IPS-18a (cell line): ENCODE measurements around the gene ZDHHC19.

Source experiments
- H3K27ac ChIP-seq: one replicate; pipeline ENCODE4 v1.5.1; 2013; ENCODE audit warnings: low read length
- H3K27me3 ChIP-seq: one replicate; pipeline ENCODE4 v1.6.1; 2013; ENCODE audit warnings: mild to moderate bottlenecking, low read length; ENCODE audit not compliant: control insufficient read depth, insufficient read depth
- H3K36me3 ChIP-seq: one replicate; pipeline ENCODE4 v1.6.1; 2013; ENCODE audit warnings: low read depth, low read length; ENCODE audit not compliant: control insufficient read depth
- H3K4me1 ChIP-seq: one replicate; pipeline ENCODE4 v1.6.1; 2013; ENCODE audit warnings: low read depth, low read length; ENCODE audit not compliant: control insufficient read depth
- H3K4me3 ChIP-seq: one replicate; pipeline ENCODE4 v1.5.1; 2013; ENCODE audit warnings: low read length
- H3K9ac ChIP-seq: one replicate; pipeline ENCODE4 v1.6.1; 2013; ENCODE audit warnings: mild to moderate bottlenecking, low read length, moderate library complexity
- H3K9me3 ChIP-seq: one replicate; pipeline ENCODE4 v1.6.1; 2013; ENCODE audit warnings: low read depth, low read length; ENCODE audit not compliant: control insufficient read depth

ZDHHC19 gene

GRCh38 chr3:196237203-196237602 is 26.0 kb upstream of the ZDHHC19 start:
- H3K9ac ChIP-seq, result no peak overlapping the region
- H3K4me1 ChIP-seq, result no peaks in the 10 kb centered on the region
- H3K36me3 ChIP-seq, result peaks cover 13% of the 10 kb centered on the region

DNA sequence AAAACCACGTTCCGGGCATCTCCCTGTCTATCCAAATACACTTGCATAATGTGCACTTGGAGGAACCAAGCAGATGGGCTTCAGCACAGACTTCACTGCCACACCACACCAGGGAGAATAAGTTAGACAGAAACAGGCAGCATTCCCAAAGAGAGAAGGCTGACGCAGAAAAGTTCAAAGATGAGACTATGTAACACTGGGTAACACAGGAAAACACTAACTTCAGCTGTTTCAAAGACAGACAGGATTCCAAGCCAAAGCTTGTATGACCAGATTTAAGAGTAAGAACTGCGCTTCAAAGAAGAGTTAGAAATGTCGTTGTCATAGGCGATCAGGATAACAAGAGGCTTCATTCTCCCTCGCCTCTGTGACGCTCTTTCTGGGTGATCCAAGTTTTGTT is 25.0 kb upstream of the ZDHHC19 start:
- H3K4me1 ChIP-seq, result no peaks in the 10 kb centered on the region
- no peak overlapping the region for H3K9ac ChIP-seq
- peaks cover 5% of the 10 kb centered on the region for H3K36me3 ChIP-seq
- no peak overlapping the region for H3K27ac ChIP-seq
- H3K4me3 ChIP-seq, result no peak overlapping the region
- no peaks in the 10 kb centered on the region for H3K27me3 ChIP-seq
- no peaks in the 10 kb centered on the region for H3K9me3 ChIP-seq

More at GRCh38 chr3:196237203-196237602, 26.0 kb upstream of the ZDHHC19 start:
- H3K4me3 ChIP-seq, result no peak overlapping the region
- no peaks in the 10 kb centered on the region for H3K27me3 ChIP-seq
- no peak overlapping the region for H3K27ac ChIP-seq
- no peaks in the 10 kb centered on the region for H3K9me3 ChIP-seq

- H3K9me3 ChIP-seq, result no peaks in the 10 kb centered on the region
- no peak overlapping the region for H3K27ac ChIP-seq
- no peaks in the 10 kb centered on the region for H3K27me3 ChIP-seq
- H3K36me3 ChIP-seq, result peaks cover 9% of the 10 kb centered on the region
- H3K4me3 ChIP-seq, result no peak overlapping the region
- H3K9ac ChIP-seq, result no peak overlapping the region
- no peaks in the 10 kb centered on the region for H3K4me1 ChIP-seq
Observed at GRCh38 chr3:196235452-196236122, 24.4 kb upstream of the ZDHHC19 start.

DNA sequence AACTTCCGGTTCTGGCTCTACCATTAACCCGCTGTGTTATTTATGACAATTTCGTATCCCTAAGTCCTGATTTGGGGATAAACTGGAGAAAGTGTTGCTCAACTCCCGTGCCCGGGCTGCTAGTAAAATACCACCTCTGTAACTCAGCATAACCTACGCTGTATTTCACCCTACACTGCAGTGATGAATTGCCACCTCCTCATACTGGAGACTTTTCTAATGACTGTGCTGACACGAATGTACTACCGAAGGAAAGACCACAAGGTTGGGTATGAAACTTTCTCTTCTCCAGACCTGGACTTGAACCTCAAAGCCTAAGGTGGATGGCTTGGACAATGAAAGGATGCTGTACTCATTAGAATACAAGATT is 21.7 kb upstream of the ZDHHC19 start:
- Histone ChIP-seq H3K9me3 (no peaks in the 10 kb centered on the region), H3K4me3 (no peak overlapping the region), H3K27ac (no peak overlapping the region), H3K4me1 (no peaks in the 10 kb centered on the region), H3K27me3 (no peaks in the 10 kb centered on the region), H3K9ac (no peak overlapping the region), H3K36me3 (peaks cover 9% of the 10 kb centered on the region)

DNA sequence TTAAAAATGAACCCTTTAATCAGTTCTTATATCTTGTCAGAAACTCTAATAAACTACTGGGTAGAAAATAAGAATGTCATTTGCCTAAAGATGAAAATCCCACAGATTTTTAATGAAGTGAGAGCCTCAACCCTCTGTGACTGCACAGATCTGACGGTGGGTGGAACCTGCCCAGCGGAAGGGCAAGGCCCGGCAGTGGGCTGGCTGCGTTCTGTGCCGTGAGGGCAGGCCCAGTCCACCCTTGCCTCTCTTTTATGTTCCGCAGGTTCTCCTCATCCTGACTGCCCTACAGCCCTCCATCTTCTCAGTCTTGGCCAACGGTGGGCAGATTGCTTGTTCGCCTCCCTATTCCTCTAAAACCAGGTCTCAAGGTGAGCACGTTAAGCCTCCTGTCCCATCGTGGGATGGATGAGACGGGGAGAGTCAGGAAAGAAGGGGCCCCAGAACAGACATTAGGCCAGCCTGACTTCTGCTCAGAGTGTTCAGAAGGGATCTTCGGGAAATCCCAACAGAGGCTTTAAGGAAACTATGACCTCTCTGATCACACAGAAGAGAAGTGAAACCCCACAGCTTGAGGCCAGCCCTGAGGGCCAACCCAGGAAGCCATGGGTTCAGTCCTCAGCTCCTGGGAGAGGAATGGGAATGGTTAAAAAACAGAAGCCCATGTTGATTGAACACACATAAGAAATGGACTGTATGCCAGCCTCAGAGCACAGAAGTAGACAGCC is 21.1 kb upstream of the ZDHHC19 start:
- no peak overlapping the region for H3K4me3 ChIP-seq
- H3K27ac ChIP-seq, result no peak overlapping the region
- no peaks in the 10 kb centered on the region for H3K27me3 ChIP-seq
- no peaks in the 10 kb centered on the region for H3K4me1 ChIP-seq
- H3K9me3 ChIP-seq, result no peaks in the 10 kb centered on the region
- peaks cover 5% of the 10 kb centered on the region for H3K36me3 ChIP-seq
- H3K9ac ChIP-seq, result no peak overlapping the region

- Histone ChIP-seq H3K9ac (no peak overlapping the region), H3K36me3 (peaks cover 5% of the 10 kb centered on the region), H3K9me3 (no peaks in the 10 kb centered on the region), H3K27me3 (no peaks in the 10 kb centered on the region), H3K27ac (no peak overlapping the region), H3K4me3 (no peak overlapping the region), H3K4me1 (no peaks in the 10 kb centered on the region)
Observed at GRCh38 chr3:196227629-196228493, 16.7 kb upstream of the ZDHHC19 start.

- Histone ChIP-seq H3K27ac (no peak overlapping the region), H3K36me3 (peaks cover 5% of the 10 kb centered on the region), H3K27me3 (no peaks in the 10 kb centered on the region), H3K4me1 (no peaks in the 10 kb centered on the region), H3K4me3 (no peak overlapping the region), H3K9ac (no peak overlapping the region), H3K9me3 (no peaks in the 10 kb centered on the region)
Observed at GRCh38 chr3:196227121-196227561, 15.9 kb upstream of the ZDHHC19 start.

DNA sequence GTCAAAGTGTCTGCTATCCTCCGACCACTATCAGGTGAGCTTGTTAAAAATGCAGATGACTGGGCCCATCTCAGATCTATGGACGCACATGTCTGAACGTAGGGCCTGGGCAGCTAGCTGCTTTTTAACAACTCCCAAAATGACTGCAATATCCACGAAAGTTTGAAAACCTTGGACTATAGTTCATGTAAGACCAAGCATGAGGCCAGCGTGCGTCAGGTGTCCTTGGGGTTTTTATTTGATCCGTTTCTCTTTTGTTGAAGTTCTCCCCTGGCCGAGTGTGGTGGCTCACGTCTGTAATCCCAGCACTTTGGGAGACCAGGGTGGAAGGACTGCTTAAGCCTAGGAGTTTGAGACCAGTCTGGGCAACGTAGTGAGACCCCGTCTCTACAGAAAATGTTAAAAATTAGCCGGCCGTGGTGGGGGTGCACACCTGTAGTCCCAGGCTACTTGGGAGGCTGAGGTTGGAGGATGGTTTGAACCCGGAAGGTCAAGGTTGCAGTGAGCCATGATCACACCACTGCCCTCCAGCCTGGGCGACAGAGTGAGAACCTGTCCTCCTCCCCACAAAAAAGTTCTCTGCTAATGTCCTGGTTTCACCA is 14.7 kb upstream of the ZDHHC19 start:
- Histone ChIP-seq H3K9ac (no peak overlapping the region), H3K4me1 (no peaks in the 10 kb centered on the region), H3K9me3 (no peaks in the 10 kb centered on the region), H3K4me3 (no peak overlapping the region), H3K36me3 (peaks cover 1% of the 10 kb centered on the region), H3K27ac (no peak overlapping the region), H3K27me3 (no peaks in the 10 kb centered on the region)

DNA sequence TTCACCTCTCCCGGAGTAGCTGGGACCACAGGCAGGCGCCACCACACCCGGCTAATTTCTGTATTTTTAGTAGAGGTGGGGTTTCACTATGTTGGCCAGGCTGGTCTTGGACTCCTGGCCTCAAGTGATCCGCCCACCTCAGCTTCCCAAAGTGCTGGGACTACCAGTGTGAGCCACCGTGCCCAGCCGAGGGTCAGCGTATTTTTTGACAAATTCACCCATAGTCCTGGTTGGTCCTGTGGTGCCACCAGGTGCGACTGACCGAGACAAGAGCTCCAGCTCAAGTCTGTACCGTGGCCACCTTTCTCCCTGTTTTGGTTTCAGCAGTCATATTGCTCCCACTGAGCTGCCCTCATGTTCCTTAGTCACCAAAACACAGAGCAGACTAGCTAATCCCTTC is 13.9 kb upstream of the ZDHHC19 start:
- Histone ChIP-seq H3K27ac (no peak overlapping the region), H3K9me3 (no peaks in the 10 kb centered on the region), H3K4me1 (no peaks in the 10 kb centered on the region), H3K36me3 (no peaks in the 10 kb centered on the region), H3K4me3 (no peak overlapping the region), H3K27me3 (no peaks in the 10 kb centered on the region), H3K9ac (no peak overlapping the region)

DNA sequence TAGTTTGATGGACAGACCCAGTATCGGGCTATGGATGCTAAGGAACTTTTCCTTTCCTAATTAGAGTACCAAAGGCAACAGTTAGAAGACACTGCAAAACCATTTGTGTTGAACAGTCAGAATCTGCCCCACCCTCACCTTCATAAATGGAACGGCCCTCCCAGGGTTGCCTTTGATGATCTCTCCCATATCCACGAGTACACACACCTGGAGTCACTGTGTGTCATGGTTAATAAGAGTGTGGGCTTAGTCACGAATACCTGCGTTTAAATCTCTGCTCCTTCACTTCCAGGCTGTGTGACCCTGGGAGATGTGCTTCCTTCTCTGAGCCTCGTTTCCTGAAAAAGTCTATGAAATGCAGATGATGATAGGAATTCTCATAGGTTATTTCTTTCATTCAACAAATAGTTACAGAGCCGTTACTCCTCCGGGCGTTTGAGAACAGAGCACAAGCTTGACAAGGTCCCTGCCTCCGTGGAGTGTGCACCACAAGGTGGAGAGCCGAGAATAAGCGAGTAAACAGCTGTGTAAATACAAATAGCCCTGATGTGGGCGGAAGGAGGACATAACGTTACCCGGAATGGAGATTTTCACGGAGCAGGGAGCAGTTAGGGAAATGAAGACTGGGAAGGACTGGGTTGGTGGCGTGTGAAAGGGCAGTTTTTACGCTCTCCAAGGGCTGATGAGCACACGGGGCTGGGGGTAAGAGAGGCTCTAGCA is 11.8 kb upstream of the ZDHHC19 start:
- Histone ChIP-seq H3K36me3 (no peaks in the 10 kb centered on the region), H3K4me1 (peaks cover 5% of the 10 kb centered on the region), H3K27ac (no peak overlapping the region), H3K9ac (no peak overlapping the region), H3K4me3 (no peak overlapping the region), H3K9me3 (no peaks in the 10 kb centered on the region), H3K27me3 (no peaks in the 10 kb centered on the region)

- Histone ChIP-seq H3K4me1 (peaks cover 5% of the 10 kb centered on the region), H3K27me3 (no peaks in the 10 kb centered on the region), H3K27ac (no peak overlapping the region), H3K9ac (no peak overlapping the region), H3K4me3 (no peak overlapping the region), H3K36me3 (no peaks in the 10 kb centered on the region), H3K9me3 (no peaks in the 10 kb centered on the region)
Observed at GRCh38 chr3:196220991-196221390, 9.8 kb upstream of the ZDHHC19 start.
